HG02759 (cell line): ENCODE measurements around the gene STPG1.

ENCODE experiments used
- ATAC-seq: cut with Tn5 transposase; IDR thresholded peaks from one replicate; pipeline ENCODE4 v1.9.1; 2021; ENCODE audit warnings: mild to moderate bottlenecking, moderate library complexity; ENCODE audit not compliant: unreplicated experiment

Gene STPG1

DNA sequence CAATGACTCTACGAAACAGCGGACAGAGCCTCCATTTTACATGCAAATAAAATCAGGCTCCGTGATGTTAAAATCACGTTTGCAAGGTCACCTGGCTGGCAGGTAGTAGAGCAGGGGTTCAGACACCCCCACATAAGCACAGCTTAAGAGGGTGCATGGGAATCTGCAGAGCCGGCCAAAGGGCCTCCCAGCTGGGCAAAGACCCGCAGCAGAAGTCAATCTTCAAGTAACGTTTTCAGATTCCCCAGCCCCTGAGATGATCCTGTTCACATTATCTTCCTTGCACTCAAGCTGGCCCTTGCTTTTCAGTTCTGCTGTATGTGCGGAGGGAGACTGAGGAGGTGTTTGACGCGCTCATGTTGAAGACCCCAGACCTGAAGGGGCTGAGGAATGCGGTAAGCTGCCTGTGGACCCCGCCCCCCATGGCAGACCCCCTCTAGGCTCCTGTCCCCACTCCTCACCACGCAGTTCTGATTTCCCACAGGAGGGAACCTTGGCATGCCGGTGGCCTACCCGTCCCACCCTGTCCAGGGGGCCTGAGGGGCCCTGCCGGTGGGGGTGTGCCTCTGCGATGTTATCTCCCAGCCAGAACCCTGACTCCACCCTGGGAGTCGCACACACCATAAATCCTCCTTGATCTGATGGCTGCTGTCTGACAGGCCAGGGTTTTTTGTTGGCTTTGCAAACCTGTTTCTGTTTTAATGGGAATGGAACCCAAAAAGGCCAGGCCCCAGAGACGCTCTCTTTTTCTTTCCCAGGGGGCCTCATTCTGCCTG lies 66.2 kb downstream of the STPG1 start:
- ATAC-seq, result no peak

DNA sequence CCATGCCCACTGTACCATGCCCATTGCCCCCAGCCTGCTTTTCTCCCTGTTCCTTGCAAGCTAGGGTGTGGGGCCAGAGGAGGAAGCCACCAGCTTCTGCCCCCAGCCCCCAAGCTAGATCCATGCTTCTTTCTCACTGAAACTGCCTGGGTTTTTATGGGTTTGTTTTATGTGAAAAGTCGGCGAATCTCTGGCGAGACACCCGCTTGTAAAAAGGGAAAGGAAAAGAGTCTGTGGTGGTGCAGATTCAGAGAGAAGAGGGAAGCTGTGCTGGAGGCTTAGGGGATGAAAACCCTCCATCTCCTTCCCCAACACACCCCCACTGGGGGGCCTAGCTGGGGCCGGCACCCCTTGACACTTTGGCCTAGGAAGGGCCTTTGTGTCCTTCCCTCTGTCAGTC lies 68.2 kb downstream of the STPG1 start:
- no peak for ATAC-seq

DNA sequence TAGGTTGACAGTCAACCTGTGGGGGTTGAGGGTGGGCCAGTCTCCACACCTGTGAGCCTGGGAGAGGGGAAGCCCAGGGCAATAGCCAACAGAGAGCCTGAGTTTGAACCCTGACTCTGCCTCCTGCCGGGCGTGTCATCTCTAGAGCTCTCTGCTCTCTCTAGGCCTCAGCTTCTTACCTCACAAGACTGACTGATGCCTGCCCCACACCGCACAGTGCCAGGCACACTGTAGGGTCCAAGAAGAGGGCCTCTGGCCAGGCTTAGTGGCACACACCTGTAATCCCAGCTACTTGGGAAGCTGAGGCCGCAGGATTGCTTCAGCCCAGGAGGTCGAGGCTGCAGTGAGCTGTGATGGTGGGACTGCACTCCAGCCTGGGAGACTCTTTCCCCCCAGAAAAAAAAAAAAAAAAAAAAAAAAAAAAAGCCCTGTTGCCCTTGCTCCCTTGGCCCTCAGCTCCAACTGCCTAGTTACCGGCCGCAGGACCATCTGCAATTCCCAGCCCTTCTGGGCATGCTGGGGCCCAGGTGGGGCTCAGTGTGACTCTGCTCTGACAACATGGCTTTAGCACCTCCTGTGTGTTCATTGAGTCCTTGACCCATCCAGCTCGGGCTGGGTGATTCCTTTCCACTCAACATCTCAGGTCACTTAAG lies 69.4 kb downstream of the STPG1 start:
- ATAC-seq, result no peak

DNA sequence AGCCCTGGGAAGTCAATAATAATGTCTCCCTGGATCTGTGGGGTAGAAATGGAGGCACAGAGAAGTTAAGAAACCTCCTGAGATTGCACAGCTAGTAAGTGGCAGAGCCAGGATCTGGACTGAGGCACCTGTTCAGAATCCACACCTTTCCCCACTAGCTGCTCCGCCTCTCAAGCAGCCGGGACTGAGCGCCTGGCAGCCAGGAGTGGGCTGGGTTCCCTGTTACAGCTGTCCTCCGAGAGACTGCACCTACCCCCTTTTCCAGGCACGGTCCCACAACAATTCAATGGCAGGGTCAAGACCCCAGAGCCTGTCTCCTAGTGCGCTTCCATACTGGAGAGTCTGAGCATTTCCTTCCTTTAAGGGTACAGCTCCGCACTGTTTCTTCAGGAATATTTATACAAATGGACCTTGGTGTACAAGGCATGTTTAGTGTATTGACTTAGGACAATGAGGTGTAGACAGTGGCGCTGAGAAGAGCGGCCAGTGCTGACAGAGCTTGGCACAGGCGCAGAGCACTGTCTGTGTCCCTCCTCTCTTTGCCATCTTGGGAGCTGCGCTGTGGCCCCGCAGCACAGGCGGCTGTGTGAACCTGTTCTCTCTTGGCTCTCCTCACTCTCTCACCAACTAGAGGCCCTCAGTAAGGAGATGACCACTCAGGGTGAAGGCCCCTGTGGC lies 70.0 kb downstream of the STPG1 start:
- no peak for ATAC-seq

DNA sequence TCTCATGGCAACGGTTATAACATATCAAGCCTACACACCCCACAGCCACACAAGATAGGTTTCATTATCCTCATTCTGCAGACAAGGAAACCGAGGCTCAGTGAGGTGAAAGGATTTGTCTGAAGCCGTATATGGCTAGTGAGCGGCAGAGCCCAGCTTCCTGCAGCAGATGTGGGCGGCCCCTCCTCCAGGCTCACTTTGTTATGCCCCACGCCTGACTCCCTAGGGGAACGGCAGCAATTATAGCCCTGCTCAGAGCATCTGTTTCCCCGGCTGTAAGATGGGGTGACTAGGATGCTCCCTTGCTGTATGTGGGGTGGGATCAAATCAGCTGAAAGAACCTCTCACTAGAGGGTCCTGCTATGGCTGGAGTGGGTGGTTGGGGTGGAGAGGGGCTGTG lies 72.3 kb downstream of the STPG1 start:
- no peak for ATAC-seq

DNA sequence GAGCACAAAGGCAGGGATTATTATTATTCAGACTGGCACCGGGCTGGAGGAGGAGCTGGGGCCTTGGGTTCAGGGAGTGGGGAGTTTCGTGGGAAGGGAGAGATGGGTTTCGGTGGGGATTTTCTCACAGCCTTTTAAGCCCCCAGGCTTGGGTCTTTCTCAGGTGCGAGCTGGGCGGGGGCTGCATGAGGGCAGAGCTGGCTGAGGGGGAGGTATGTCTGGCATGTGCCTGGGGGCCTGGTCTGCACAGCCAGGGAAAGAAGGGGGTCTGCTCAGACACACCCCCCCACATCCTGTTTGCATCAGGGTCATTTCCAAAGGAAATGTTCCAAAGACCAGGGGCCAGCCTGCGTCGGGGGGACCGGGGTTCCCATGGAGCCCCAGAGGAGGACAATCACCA lies 72.8 kb downstream of the STPG1 start:
- ATAC-seq, result no peak

DNA sequence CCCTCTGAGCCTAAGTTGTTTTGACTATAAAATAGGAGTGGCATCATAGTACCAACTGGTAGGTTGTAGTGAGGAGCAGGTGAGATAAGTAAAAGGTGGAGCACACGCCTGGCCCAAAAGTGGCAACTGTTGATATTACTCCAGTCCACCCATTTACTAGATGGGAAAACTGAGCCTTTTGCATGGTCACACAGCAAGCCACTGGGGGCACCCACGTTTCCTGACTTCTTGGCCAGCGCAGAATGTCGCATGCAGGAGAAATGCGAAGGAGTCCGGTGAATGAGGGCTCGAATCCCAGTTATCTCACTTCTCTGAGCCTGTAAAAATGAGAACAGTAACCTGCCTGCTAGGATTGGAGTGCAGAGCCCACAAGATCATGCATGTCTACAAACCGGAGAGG lies 73.6 kb downstream of the STPG1 start:
- no peak for ATAC-seq

DNA sequence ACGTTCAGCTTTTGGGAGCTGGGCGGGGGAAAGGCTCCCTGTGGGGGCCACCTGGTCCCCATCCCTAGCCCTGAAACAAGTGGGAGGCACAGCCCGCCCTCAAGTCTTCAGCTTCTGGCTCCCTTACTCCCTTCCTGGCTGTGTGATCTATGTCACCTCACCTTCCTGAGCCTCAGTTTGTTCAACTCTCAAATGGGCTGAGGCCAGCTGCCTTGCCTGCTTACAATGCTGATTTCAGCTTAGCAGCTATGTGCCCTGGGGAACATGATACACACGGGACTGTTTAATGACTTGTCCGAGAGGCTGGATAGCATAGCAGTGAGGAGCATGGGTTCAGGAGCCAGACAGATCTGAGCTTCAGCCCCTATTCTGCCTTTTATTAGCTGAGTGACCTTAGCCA lies 75.1 kb downstream of the STPG1 start:
- no peak for ATAC-seq

DNA sequence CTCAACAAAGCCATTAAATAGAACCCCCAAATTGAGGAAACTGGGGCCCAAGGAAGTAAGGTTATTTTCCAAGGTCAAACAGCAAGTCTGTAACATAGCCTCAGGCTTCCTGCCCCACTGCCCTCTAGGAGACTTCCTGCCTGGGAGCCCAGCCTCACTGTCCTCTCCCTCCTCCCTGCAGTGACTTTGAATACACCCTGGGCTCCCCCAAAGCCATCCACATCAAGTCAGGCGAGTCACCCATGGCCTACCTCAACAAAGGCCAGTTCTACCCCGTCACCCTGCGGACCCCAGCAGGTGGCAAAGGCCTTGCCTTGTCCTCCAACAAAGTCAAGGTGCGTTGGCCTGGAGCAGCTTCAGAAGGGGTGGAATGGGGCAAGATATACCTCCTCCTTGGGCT lies 76.1 kb downstream of the STPG1 start:
- ATAC-seq, result no peak

DNA sequence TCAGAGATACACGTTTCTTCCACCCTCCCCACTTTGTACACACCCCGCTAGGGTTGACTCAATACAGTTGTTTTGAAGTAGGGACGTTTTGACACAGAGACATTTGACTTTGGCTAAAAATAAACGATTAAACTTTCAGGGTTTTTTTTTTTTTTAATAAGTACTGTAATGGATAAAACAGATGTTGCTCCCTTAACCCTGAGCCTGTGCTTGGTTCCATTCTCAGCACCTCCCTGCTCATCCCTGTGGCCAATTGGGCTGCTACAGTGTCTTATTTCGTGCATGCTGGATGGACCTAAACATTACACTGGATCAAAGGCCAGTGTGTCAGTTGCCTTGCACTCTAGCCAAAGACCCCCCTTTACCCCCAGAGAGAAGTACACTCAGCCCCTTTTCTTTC lies 77.5 kb downstream of the STPG1 start:
- ATAC-seq, result no peak

DNA sequence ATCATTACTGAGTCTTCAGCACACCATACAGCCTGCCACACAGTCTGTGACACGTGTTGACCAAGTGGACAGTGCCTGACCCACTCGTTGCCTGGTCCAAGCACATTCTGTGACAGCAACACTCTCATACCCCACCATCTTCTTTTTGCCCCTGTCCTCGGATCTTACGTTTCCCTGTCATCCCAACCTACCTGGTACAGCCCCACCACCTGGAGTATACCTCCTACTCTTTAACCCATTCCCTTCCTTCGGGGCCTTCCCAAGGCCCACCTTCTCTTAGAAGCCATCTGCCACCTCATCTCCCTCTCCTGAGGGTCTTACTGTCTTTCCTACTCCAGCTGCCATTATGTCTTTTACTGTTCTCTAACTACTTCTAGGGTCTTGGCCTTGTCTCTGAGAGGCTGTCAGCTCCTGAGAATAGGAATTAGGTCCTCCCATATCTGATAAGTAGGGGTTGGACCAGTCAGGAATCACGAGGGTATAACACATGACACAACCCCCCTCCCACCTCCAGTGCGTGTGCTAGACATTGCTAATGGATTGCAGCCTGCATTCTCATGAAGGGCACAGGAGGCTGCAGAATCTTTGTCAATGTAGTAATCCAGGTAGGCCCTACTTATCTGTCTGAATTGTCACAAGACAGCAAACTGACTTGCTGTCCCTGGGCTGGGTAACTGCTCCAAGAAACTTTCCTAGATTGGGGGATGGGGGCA lies 81.5 kb downstream of the STPG1 start:
- ATAC-seq, result no peak

DNA sequence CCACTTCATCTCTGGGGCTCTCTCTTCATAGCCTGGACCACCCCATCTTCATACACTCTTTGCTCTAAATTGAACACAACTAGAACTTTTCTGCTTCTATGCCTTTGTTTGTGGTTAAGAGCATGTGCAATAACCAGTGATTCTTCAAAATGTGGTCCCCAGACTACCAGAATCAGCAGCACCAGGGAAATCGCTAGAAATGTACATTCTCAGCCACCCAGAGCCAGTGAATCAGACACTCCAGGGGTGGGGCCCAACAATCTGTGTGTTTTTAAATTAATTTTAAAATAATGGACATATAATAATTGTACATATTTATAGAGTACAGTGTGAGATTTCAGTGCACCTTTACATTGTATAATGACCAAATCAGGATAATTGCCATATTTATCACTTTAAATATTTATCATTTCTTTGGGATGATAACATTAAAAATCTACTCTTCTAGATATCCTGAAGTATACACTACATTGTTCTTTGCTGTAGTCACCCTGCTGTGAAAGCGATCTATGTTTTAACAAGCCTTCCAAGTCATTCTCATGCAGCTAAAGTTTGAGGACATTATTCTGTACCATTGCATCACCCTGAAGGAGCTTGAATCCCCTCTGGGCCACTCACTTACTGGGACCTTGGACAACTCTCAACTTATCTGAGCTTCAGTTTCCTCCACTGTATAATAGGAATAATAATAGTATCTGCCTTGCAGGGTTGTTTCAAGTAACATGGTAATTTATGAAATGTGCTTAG lies 83.6 kb downstream of the STPG1 start:
- no peak for ATAC-seq

DNA sequence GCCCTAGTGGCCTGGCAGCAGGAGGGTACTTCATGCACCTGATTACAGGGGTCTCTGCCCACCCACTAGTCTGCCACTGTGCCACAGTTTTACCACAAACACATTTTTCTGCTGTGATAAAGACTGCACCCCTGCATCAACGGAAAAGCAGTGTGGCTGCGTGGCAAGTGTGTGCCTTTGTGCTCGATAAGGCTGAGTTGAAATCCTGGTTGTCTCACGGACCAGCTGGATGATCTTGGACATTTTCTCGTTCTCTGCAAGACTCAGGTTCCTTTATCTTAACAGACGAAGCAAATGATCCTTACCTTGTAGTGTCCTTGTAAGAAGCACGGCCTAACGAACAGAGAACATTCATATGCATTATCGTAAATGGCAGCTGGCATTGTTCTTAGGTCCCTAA lies 84.3 kb downstream of the STPG1 start:
- no peak for ATAC-seq

DNA sequence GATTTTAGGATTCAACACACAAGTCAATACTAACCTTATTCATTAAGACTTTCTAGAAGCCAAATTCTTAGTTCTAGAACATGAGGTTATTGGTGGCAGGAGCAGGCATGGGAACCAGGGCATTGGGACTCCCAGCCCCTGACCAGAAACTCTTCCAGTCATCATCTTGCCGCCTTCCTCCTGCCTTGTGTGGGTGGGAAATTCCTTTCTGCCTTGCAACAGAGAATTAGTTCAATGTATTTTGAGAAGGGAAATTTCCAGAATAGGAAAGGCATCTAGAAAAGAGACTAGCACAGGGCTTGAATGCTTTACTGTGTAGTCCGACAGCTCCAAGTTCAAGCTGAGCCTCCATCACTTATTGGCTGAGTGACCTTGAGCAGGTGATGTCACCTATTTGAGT lies 85.7 kb downstream of the STPG1 start:
- ATAC-seq, result no peak

DNA sequence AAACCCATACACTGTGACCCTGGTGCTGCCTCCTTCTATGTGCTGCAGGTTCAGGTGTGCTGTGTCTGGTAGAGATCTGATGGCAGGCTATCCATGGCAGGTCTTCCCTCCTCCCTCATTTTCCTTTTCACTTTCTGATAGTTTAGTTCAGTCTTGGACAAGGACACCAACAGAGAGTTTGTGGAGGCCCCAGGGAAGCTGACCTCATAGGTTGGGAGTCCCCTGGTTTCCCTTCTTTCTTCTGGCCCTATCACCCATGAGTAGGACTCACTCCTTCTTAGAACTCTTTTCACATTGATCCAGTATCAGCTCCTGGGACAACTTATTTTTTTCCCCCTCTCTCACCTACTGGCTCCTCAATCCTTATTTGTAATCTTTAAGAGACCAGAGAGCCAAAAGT lies 86.1 kb downstream of the STPG1 start:
- no peak for ATAC-seq

DNA sequence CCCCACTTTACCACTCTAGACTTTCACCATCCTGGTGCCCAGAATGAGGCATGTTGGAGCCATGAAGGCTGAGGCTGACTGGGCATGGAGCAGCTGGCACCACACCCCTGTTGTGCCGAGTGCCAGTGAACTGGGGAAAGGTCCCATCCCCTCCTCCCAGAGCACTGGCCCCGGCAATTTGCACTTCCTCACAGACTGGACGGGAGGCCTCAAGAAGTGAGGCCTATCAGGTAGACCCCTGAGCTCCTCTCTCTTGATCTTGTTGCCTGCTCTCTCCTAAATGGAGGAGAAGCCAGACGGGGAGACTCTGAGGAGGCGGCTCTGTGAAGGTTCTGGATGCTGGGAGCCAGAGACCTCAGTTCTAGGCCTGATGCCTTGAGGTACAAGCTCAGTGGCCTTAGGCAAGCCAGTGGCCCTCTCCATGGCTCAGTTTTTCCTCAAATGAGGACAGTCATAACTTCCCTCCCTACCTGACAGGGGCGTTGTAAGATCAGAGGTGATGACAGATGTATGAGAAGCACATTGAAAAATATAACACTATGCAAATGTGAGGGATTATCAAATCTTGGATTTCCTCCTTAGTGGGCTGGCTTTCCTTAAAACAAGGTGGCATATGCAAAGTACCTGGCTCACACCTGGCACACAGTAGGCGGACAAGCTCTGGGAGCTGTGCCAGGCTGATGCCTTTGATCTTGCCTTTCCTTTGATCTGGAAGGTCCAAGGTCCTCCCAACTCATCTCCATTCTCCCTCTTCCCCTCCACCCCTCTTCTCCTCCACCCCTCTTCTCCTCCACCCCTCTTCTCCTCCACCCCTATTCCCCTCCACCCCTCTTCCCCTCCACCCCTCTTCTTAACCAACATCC lies 87.8 kb downstream of the STPG1 start:
- no peak for ATAC-seq

DNA sequence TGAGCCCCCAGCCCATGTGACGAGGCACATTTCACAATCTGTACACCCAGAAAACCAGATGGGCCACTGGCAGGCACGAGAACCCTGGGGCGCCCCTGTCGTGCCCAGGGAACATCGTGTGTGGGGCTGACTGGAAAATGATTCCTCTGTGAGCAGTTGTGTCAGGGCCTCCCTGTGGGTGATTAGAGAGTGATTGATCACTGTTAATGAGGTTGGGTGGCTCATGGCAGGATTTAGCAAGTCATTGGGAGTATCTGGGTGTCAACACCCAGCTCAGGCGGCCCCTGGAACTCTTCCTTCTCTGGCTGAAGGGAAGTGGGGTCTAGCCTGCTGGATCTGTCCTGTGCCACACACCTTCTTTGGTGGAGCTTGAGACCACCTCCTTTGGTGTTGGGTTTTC lies 88.7 kb downstream of the STPG1 start:
- ATAC-seq, result no peak

DNA sequence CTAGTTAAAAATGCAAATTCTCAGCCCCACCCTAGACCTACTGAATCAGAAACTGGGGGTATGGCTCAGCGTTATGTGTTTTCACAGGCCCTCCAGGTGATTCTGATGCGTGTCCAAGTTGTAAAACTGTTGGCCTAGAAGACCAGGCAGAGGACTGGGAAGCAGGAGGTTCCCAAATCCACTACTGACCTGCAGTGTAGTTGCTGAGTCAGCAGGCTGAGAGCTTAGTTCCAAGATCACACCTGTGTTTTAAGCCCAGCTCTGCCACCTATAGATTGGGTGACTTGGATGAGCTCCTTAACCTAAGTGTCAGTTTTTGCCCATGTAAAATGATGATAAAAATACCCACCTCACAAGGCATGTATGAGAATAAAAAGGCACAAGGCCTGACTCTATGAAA lies 90.3 kb downstream of the STPG1 start:
- no peak for ATAC-seq

DNA sequence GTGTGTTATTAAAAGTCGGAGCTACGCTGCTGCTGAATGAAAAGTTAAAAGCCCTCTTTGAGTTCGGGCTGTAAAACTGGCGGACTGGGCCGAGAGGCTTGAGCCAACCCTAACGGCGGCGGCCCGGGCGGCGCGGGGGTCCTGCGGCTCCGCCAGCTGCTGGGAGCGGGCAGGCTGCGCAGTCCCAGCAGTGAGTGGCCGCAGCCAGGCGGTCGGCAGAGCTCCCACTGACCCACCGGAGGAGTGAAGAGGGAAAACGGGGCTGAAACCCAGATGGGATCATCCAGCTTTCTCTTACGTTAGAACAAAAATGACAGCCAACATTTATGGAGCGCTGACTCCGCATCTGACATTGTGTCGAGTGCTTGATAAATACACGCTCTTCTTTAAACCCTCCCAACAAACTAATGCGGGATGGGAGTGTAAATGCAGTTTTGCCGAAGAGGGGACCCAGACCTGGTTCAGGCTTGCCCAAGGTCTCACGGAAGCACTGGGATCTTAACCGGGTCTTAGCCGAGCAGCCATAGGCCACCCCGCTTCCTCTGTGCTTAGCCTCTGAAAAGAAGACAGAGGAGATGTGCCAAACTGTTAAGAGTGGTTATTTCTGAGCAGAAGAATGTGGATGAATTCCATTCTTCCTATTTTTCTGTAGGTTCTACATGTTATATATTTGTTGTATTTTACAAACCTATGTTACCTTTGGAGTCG lies 91.0 kb downstream of the STPG1 start:
- ATAC-seq, result peak; percentile 14
